K562 (cell line): ENCODE measurements around the gene TULP4. TPM values are rescaled to one million over a fixed set of nuclear protein-coding genes. Genes with fewer than 3 reads are reported as not detected.

Experiments
- ATAC-seq: fragments of 200-7000 bp; cut with Tn5 transposase; 3 replicates; pipeline ENCODE4 v1.9.1; 2020; ENCODE audit warnings: moderate library complexity
- BruUV-seq: library from RNA; stranded (reverse); fragments of 400-500 nt; replicated peaks from 2 replicates; lab custom pipeline; 2021; lab: Mats Ljungman, UMichigan
- CTCF ChIA-PET: fragments of 300-600 bp; formaldehyde crosslinking; extraction: SDS; loops from one replicate; lab custom pipeline; 2021; ENCODE audit warnings: low intra/inter-chr PET ratio; lab: Yijun Ruan, JAX
- POLR2A ChIA-PET: fragments of 300-600, 350-650 bp; sonication (Branson Sonifier 250); formaldehyde crosslinking; extraction: SDS; loops from one replicate; lab custom pipeline; 2021; ENCODE audit warnings: antibody characterized with exemption, inconsistent platforms; lab: Yijun Ruan, JAX
- DNase-seq, 4 experiments: peaks; one replicate each; pipeline versions ENCODE4 v3.0.0 to v3.0.0-alpha.2; 2011 to 2018; ENCODE audit warnings: low spot score in 3 of 4, mixed read lengths in 3 of 4; ENCODE audit errors: extremely low read depth in 1 of 4
- FAIRE-seq: peaks from 2 replicates; lab custom pipeline; 2011; peaks lifted over from hg19 to GRCh38; lab: Jason Lieb, UNC
- H2AFZ ChIP-seq: 2 replicates; pipeline ENCODE4 v1.6.0; 2011; ENCODE audit warnings: low read depth, low read length, control low read depth, inconsistent platforms
- H3K27ac ChIP-seq: fragments of 200-600 bp; 3 replicates; pipeline ENCODE4 v1.8.0; 2011; ENCODE audit warnings: low read depth, mild to moderate bottlenecking, control low read depth, inconsistent platforms, low read length, moderate library complexity, mixed read lengths; ENCODE audit errors: extremely low read depth
- H3K27me3 ChIP-seq, 2 experiments: fragments of 300-600 bp in 1 of 2; 2 replicates in 1 of 2; 3 replicates in 1 of 2; pipeline versions ENCODE4 v1.6.0 to v1.8.0; 2011; ENCODE audit warnings: inconsistent platforms in 2 of 2, low read length in 2 of 2, mild to moderate bottlenecking in 1 of 2, mixed read lengths in 1 of 2, moderate library complexity in 1 of 2; ENCODE audit not compliant: control insufficient read depth in 2 of 2, insufficient read depth in 2 of 2
- H3K36me3 ChIP-seq: fragments of 300-600 bp; 3 replicates; pipeline ENCODE4 v1.8.0; 2011; ENCODE audit warnings: mild to moderate bottlenecking, low read length, inconsistent platforms; ENCODE audit not compliant: control insufficient read depth, insufficient read depth
- H3K4me1 ChIP-seq, 2 experiments: fragments of 200-600 bp in 1 of 2; replicated peaks in 1 of 2; 2 replicates in 1 of 2; 3 replicates in 1 of 2; pipeline versions ENCODE4 v1.5.1 to v1.8.0; 2011; ENCODE audit warnings: inconsistent platforms in 2 of 2, low read length in 2 of 2, mild to moderate bottlenecking in 1 of 2, mixed read lengths in 1 of 2, moderate library complexity in 1 of 2; ENCODE audit not compliant: control insufficient read depth in 2 of 2, insufficient read depth in 2 of 2
- H3K4me2 ChIP-seq: 2 replicates; pipeline ENCODE4 v1.6.1; 2011; ENCODE audit warnings: low read length, control low read depth, inconsistent platforms, mixed read lengths; ENCODE audit not compliant: insufficient read depth
- H3K4me3 ChIP-seq: fragments of 200-600 bp; sonication (generic), shearing (Covaris generic); 2 replicates; pipeline ENCODE4 v1.5.1; 2016; ENCODE audit warnings: control low read depth, inconsistent platforms
- H3K79me2 ChIP-seq: fragments of 200-600 bp; 3 replicates; pipeline ENCODE4 v1.8.0; 2011; ENCODE audit warnings: low read length, inconsistent platforms; ENCODE audit not compliant: control insufficient read depth, insufficient read depth
- H3K9ac ChIP-seq, 2 experiments: 2 replicates each; pipeline versions ENCODE4 v1.6.0 to v1.6.1; 2011; ENCODE audit warnings: low read depth in 2 of 2, low read length in 2 of 2, control low read depth in 1 of 2, inconsistent platforms in 1 of 2, mild to moderate bottlenecking in 1 of 2, mixed read lengths in 1 of 2; ENCODE audit not compliant: insufficient read depth in 1 of 2
- H3K9me1 ChIP-seq: one replicate; pipeline ENCODE4 v1.6.0; 2011; ENCODE audit warnings: inconsistent platforms, mild to moderate bottlenecking, low read length, moderate library complexity; ENCODE audit not compliant: control insufficient read depth, insufficient read depth
- H3K9me3 ChIP-seq: replicated peaks from 2 replicates; pipeline ENCODE4 v1.5.1; 2011; ENCODE audit warnings: low read depth, low read length, inconsistent platforms; ENCODE audit not compliant: control insufficient read depth, insufficient read depth
- H4K20me1 ChIP-seq: replicated peaks from 2 replicates; pipeline ENCODE4 v1.6.1; 2011; ENCODE audit warnings: low read length, inconsistent platforms, mixed read lengths; ENCODE audit not compliant: control insufficient read depth, insufficient read depth
- ELF2 ChIP-seq: fragments of 250-450 bp; sonication (Bioruptor Pico); IDR thresholded peaks from 2 replicates; pipeline ENCODE4 v1.5.0; 2021; ENCODE audit warnings: mild to moderate bottlenecking
- HDAC3 ChIP-seq: fragments of 450-650 bp; IDR thresholded peaks from 2 replicates; pipeline ENCODE4 v1.6.1; 2018; ENCODE audit warnings: borderline replicate concordance, mild to moderate bottlenecking, moderate library complexity; ENCODE audit not compliant: partially characterized antibody
- HEY1 ChIP-seq: fragments of 250-450 bp; sonication (Bioruptor Pico); IDR thresholded peaks from 2 replicates; pipeline ENCODE4 v1.5.0; 2020; ENCODE audit warnings: mild to moderate bottlenecking, moderate library complexity, borderline replicate concordance
- HNRNPUL1 ChIP-seq: fragments of 200-400 bp; formaldehyde crosslinking; IDR thresholded peaks from 2 replicates; pipeline ENCODE4 v1.6.1; 2017; ENCODE audit warnings: low read length
- PHF21A ChIP-seq: fragments of 450-650 bp; IDR thresholded peaks from 2 replicates; pipeline ENCODE4 v1.6.1; 2017; ENCODE audit warnings: low read depth, borderline replicate concordance
- PHF8 ChIP-seq: fragments of 200-600 bp; sonication (generic); IDR thresholded peaks from 2 replicates; pipeline ENCODE4 v1.6.1; 2012; ENCODE audit warnings: mixed run types, mild to moderate bottlenecking, inconsistent platforms, low read length, moderate library complexity, borderline replicate concordance
- SREBF1 ChIP-seq: fragments of 150-350 bp; IDR thresholded peaks from 2 replicates; pipeline ENCODE4 v1.6.1; 2014; ENCODE audit warnings: antibody characterized with exemption, low read depth, low read length, borderline replicate concordance
- ZFX ChIP-seq: sonication (generic); formaldehyde crosslinking; IDR thresholded peaks from 2 replicates; pipeline ENCODE4 v1.8.0; 2022; ENCODE audit warnings: mild to moderate bottlenecking, missing genetic modification reagents, moderate library complexity
- ZNF134 ChIP-seq: fragments of 250-450 bp; sonication (Bioruptor Pico); conservative IDR thresholded peaks from 2 replicates; pipeline ENCODE4 v1.4.0; 2020
- WGBS: fragments of 100-300 bp; shearing (Covaris generic); methylation state at CpG from one replicate; pipeline ENCODE4 v1.1.6; 2016; ENCODE audit warnings: low coverage, mixed read lengths; ENCODE audit not compliant: insufficient coverage; ENCODE audit errors: missing lambda C conversion rate; 5-methylcytosine and 5-hydroxymethylcytosine counted together
- in situ Hi-C: fragments of 300-500 bp; cut with MboI; formaldehyde crosslinking; loops from 4 replicates; pipeline ENCODE4 v1.15.0; 2018; ENCODE audit warnings: inconsistent platforms, mixed read lengths
- intact Hi-C: fragments of 100-400 bp; cut with micrococcal nuclease; formaldehyde crosslinking; loops from 2 replicates; pipeline ENCODE4 v1.14.2; 2022
- polyA plus RNA-seq, 8 experiments: library from polyadenylated mRNA; depleted of rRNA in 4 of 8; stranded (reverse) in 5 of 8; unstranded in 3 of 8; fragments of >200 nt; fragmentation: Nextera tagmentation in 2 of 8; fragmentation: Illumina TruSeq in 1 of 8; extraction: Ambion mirVana in 2 of 8; extraction: Trizol in 1 of 8; gene quantifications; 2 replicates each; pipeline versions ENCODE4 v1.2.1 to v1.2.3, GENCODE V29; 2011 to 2014; ENCODE audit warnings: inconsistent platforms in 1 of 8, missing spikeins in 1 of 8
- total RNA-seq, 7 experiments: library from RNA; depleted of rRNA in 6 of 7; stranded (reverse); fragments of >200 nt in 6 of 7; fragmentation: Illumina TruSeq in 2 of 7; extraction: Trizol in 2 of 7; gene quantifications; 2 replicates each; pipeline versions ENCODE4 v1.2.1 to v1.2.3, GENCODE V29; 2011 to 2021; ENCODE audit warnings: low replicate concordance in 1 of 7
- TF ChIP-seq, protein P1 (sequence below): fragments of 250-450 bp; sonication (Bioruptor Pico); IDR thresholded peaks from 2 replicates; pipeline ENCODE4 v1.8.0; 2022; ENCODE audit warnings: moderate library complexity, mild to moderate bottlenecking, inconsistent platforms
- TF ChIP-seq, protein P2 (sequence below): sonication (generic); formaldehyde crosslinking; IDR thresholded peaks from 2 replicates; pipeline ENCODE4 v1.8.0; 2022; ENCODE audit warnings: missing genetic modification reagents, mild to moderate bottlenecking, borderline replicate concordance
- TF ChIP-seq, protein P3 (sequence below): fragments of 450-650 bp; formaldehyde crosslinking; IDR thresholded peaks from 2 replicates; pipeline ENCODE4 v1.4.0; 2020; ENCODE audit warnings: mild to moderate bottlenecking, mixed read lengths
- TF ChIP-seq, protein P4 (sequence below): fragments of 250-450 bp; sonication (Bioruptor Pico); IDR thresholded peaks from 2 replicates; pipeline ENCODE4 v1.4.0; 2020; ENCODE audit warnings: borderline replicate concordance

Gene TULP4
- total and polyA plus RNA-seq, 9 of the 15 experiments (the other 6 are each of a cell fraction or from before 2014, with no cell fraction given): 1.2 to 50.4 (median 11.0) TPM

DNA sequence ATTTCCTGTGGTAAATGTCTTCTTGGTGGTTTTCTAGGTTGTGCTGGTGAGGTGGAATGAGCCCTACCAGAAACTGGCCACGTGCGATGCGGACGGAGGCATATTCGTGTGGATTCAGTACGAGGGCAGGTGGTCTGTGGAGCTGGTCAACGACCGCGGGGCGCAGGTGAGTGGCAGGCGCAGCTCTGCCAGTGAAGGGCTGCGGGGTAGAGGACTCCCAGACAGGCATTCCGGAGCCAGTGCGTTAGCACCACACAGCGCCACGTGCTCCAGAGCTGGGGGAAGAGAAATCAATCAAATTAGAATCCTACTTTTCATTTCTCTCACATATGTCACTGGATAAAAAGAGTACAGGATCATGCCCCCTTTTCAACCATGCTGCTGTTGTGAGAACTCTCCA is 100.8 kb downstream of the TULP4 start (continued):
- TF ChIP-seq, protein P1, sequence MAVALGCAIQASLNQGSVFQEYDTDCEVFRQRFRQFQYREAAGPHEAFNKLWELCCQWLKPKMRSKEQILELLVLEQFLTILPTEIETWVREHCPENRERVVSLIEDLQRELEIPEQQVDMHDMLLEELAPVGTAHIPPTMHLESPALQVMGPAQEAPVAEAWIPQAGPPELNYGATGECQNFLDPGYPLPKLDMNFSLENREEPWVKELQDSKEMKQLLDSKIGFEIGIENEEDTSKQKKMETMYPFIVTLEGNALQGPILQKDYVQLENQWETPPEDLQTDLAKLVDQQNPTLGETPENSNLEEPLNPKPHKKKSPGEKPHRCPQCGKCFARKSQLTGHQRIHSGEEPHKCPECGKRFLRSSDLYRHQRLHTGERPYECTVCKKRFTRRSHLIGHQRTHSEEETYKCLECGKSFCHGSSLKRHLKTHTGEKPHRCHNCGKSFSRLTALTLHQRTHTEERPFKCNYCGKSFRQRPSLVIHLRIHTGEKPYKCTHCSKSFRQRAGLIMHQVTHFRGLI (CRISPR knock-in tag): no peak
- TF ChIP-seq HEY1 (no peak), ZNF134 (no peak)
- TF ChIP-seq, protein P2, sequence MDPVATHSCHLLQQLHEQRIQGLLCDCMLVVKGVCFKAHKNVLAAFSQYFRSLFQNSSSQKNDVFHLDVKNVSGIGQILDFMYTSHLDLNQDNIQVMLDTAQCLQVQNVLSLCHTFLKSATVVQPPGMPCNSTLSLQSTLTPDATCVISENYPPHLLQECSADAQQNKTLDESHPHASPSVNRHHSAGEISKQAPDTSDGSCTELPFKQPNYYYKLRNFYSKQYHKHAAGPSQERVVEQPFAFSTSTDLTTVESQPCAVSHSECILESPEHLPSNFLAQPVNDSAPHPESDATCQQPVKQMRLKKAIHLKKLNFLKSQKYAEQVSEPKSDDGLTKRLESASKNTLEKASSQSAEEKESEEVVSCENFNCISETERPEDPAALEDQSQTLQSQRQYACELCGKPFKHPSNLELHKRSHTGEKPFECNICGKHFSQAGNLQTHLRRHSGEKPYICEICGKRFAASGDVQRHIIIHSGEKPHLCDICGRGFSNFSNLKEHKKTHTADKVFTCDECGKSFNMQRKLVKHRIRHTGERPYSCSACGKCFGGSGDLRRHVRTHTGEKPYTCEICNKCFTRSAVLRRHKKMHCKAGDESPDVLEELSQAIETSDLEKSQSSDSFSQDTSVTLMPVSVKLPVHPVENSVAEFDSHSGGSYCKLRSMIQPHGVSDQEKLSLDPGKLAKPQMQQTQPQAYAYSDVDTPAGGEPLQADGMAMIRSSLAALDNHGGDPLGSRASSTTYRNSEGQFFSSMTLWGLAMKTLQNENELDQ: no peak

DNA sequence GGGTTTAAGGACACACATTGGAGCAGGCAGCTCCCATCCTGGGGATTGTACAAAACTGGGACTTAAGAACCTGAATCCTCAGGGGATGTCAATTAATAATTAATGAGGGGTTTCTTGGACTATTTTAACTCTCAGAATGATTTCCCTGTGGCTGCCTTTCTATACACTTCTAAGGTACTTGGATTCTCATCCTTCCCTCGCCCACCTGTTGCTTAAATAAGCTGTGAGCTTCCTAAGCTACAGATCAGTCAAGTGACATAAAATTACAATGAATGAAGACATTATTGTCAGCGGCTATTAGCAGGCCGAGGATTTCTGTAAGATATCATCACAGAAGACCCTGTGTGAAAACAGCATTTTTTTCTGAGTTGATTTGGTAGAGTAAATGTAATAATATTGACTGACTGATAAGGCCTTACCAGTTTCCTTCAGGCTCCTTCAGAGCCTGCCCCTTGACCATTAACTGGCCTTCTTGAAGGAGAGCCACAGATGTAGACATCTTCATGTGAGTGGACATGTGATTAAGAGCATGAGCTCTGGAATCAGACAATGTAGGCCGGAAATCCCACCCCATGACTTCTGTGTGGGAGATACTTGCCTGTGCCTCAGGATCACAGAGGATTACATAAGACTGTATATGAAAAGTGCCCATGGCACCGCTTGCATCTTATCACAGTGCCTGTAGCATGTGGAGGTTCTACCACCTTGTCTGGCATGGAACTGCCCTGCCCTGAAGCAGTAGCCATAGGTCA is 101.7 kb downstream of the TULP4 start:
- Histone ChIP-seq H3K79me2 (no peaks in the 10 kb centered on the region), H3K9me1 (no peaks in the 10 kb centered on the region), H2AFZ (no peak overlapping the region), H4K20me1 (no peaks in the 10 kb centered on the region), H3K27ac (no peak overlapping the region), H3K4me2 (no peak overlapping the region), H3K9me3 (no peaks in the 10 kb centered on the region), H3K4me1 (peaks cover 7% of the 10 kb centered on the region in 2 experiments), H3K36me3 (peaks cover 18% of the 10 kb centered on the region; the same call in 1 of the 3 replicates), H3K4me3 (no peak overlapping the region), H3K9ac (no peak overlapping the region), H3K27me3 (no peaks in the 10 kb centered on the region)
- ATAC-seq: no peak
- FAIRE-seq: no peak
- intact Hi-C loops: no loop called here
- WGBS: 91% methylated on average over 5 of the region's 5 CpGs
- ChIA-PET CTCF (no interaction called here), POLR2A (interaction anchor here (0.5 to 2.2 kb wide), 4 partner anchors 8 to 62 kb away, joined by 3 to 10 read pairs (median 4); no protein-coding TSS in a partner anchor)
- in situ Hi-C loops: no loop called here
- no TSS peak for BruUV-seq
- no peak for DNase-seq
- TF ChIP-seq HDAC3 (no peak), PHF8 (no peak), HNRNPUL1 (no peak), SREBF1 (no peak), ZFX (CRISPR knock-in tag) (no peak), ELF2 (CRISPR knock-in tag) (no peak), PHF21A (no peak)
- TF ChIP-seq, protein P3, sequence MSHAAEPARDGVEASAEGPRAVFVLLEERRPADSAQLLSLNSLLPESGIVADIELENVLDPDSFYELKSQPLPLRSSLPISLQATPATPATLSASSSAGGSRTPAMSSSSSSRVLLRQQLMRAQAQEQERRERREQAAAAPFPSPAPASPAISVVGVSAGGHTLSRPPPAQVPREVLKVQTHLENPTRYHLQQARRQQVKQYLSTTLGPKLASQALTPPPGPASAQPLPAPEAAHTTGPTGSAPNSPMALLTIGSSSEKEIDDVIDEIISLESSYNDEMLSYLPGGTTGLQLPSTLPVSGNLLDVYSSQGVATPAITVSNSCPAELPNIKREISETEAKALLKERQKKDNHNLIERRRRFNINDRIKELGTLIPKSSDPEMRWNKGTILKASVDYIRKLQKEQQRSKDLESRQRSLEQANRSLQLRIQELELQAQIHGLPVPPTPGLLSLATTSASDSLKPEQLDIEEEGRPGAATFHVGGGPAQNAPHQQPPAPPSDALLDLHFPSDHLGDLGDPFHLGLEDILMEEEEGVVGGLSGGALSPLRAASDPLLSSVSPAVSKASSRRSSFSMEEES: no peak
- TF ChIP-seq, protein P4, sequence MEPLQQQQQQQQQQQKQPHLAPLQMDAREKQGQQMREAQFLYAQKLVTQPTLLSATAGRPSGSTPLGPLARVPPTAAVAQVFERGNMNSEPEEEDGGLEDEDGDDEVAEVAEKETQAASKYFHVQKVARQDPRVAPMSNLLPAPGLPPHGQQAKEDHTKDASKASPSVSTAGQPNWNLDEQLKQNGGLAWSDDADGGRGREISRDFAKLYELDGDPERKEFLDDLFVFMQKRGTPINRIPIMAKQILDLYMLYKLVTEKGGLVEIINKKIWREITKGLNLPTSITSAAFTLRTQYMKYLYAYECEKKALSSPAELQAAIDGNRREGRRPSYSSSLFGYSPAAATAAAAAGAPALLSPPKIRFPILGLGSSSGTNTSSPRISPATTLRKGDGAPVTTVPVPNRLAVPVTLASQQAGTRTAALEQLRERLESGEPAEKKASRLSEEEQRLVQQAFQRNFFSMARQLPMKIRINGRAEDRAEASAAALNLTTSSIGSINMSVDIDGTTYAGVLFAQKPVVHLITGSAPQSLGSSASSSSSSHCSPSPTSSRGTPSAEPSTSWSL (CRISPR knock-in tag): no peak
